ENCODE results near the gene IYD. TPM values are rescaled to one million over a fixed set of nuclear protein-coding genes. Genes with fewer than 3 reads are reported as not detected.

IYD gene
- total and polyA plus RNA-seq, 9 of the 15 experiments (the other 6 are each of a cell fraction or from before 2014, with no cell fraction given), result not detected

GRCh38 chr6:150333585-150333941, 35.2 kb upstream of the IYD start (continued):
- TF ChIP-seq TFAP4 (CRISPR knock-in tag; IDR thresholded peaks at IDR 0.05; ENCODE audit: borderline replicate concordance) (no peak), ZNF766 (CRISPR knock-in tag; conservative IDR thresholded peaks at IDR 0.05) (peak; percentile 52; the same call in 1 of the 2 replicates)

GRCh38 chr6:150334790-150335783, 33.7 kb upstream of the IYD start:
- Histone ChIP-seq H3K4me1 (replicated peaks in 1 of 2; ENCODE audit: control insufficient read depth in 2 of 2, insufficient read depth in 2 of 2, low read length in 2 of 2) (peaks cover 8 to 13% of the 10 kb centered on the region in 2 experiments; a peak in 3 of 5 replicates), H3K9me3 (replicated peaks; ENCODE audit: control insufficient read depth, insufficient read depth, low read depth, low read length) (no peaks in the 10 kb centered on the region), H4K20me1 (replicated peaks; ENCODE audit: control insufficient read depth, insufficient read depth, low read length) (no peaks in the 10 kb centered on the region), H3K9me1 (ENCODE audit: control insufficient read depth, insufficient read depth, low read length) (no peaks in the 10 kb centered on the region), H3K79me2 (ENCODE audit: control insufficient read depth, insufficient read depth, low read length) (no peaks in the 10 kb centered on the region), H3K4me3 (no peak overlapping the region), H3K9ac (ENCODE audit: insufficient read depth in 1 of 2, low read depth in 2 of 2, low read length in 2 of 2) (no peak overlapping the region), H3K27ac (ENCODE audit: extremely low read depth, low read depth, low read length) (no peak overlapping the region), H2AFZ (ENCODE audit: low read depth, low read length) (peak overlapping the region; percentile 41), H3K4me2 (ENCODE audit: insufficient read depth, low read length) (no peak overlapping the region), H3K27me3 (ENCODE audit: control insufficient read depth in 2 of 2, insufficient read depth in 2 of 2, low read length in 2 of 2) (no peaks in the 10 kb centered on the region), H3K36me3 (ENCODE audit: control insufficient read depth, insufficient read depth, low read length) (no peaks in the 10 kb centered on the region)
- ATAC-seq (peak; percentile 77), FAIRE-seq (peak; percentile 92), DNase-seq (ENCODE audit: extremely low read depth in 1 of 4, low spot score in 3 of 4) (peak; percentile 69 to 84 (median 75))
- ChIA-PET CTCF (ENCODE audit: low intra/inter-chr PET ratio) (interaction anchor here (0.5 to 3.9 kb wide), 8 partner anchors 67 to 401 kb away, joined by 3 to 47 read pairs (median 5); partner anchors contain the start of gene ULBP3), POLR2A (interaction anchor here (0.7 kb wide), 1 partner anchor 32 kb away, joined by 3 read pairs; no protein-coding TSS in a partner anchor)
- intact Hi-C loops (cut with micrococcal nuclease) (loop anchor here (1.0 to 2.0 kb wide), 4 partner anchors 67 to 255 kb away; no protein-coding TSS in a partner anchor), in situ Hi-C loops (cut with MboI) (loop anchor here (5.0 kb wide), 1 partner anchor 253 kb away; no protein-coding TSS in a partner anchor)
- BruUV-seq (replicated peaks), result no TSS peak
- WGBS (ENCODE audit: insufficient coverage, low coverage, missing lambda C conversion rate), result 33% methylated on average over 7 of the region's 7 CpGs
- TF ChIP-seq CBX3 (IDR thresholded peaks at IDR 0.05; ENCODE audit: borderline replicate concordance in 1 of 2, low read length in 2 of 2) (peak in 1 of 2 experiments; percentile 61; a peak in 1 of 3 replicates), BRD9 (IDR thresholded peaks at IDR 0.05; ENCODE audit: low read depth, partially characterized antibody) (peak; percentile 26), FOXM1 (IDR thresholded peaks at IDR 0.05; ENCODE audit: low read depth) (no peak), FOXM1 (CRISPR knock-in tag; IDR thresholded peaks at IDR 0.05; ENCODE audit: low read depth) (no peak), FOXK2 (conservative IDR thresholded peaks at IDR 0.05 in 1 of 2, IDR thresholded peaks at IDR 0.05 in 1 of 2; ENCODE audit: low read depth in 2 of 2) (peak in 1 of 2 experiments; percentile 42; a peak in 1 of 4 replicates), POLR2H (tag; IDR thresholded peaks at IDR 0.05; ENCODE audit: low read depth) (peak; percentile 15; the same call in 1 of the 2 replicates), HLTF (IDR thresholded peaks at IDR 0.05) (peak; percentile 86; the same call in 1 of the 2 replicates), GATAD2A (IDR thresholded peaks at IDR 0.05) (no peak), CTBP1 (IDR thresholded peaks at IDR 0.05; ENCODE audit: borderline replicate concordance) (0 out of 2 replicates have a peak, but pooled peaks have one; percentile 12), IRF9 (tag; IDR thresholded peaks at IDR 0.05) (peak; percentile 39; the same call in 1 of the 2 replicates), RNF2 (IDR thresholded peaks at IDR 0.05) (no peak)
- TF ChIP-seq, protein P1, sequence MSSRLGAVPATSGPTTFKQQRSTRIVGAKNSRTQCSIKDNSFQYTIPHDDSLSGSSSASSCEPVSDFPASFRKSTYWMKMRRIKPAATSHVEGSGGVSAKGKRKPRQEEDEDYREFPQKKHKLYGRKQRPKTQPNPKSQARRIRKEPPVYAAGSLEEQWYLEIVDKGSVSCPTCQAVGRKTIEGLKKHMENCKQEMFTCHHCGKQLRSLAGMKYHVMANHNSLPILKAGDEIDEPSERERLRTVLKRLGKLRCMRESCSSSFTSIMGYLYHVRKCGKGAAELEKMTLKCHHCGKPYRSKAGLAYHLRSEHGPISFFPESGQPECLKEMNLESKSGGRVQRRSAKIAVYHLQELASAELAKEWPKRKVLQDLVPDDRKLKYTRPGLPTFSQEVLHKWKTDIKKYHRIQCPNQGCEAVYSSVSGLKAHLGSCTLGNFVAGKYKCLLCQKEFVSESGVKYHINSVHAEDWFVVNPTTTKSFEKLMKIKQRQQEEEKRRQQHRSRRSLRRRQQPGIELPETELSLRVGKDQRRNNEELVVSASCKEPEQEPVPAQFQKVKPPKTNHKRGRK (tag; IDR thresholded peaks at IDR 0.05), result peak; percentile 91
- TF ChIP-seq, protein P2, sequence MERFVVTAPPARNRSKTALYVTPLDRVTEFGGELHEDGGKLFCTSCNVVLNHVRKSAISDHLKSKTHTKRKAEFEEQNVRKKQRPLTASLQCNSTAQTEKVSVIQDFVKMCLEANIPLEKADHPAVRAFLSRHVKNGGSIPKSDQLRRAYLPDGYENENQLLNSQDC (CRISPR knock-in tag; IDR thresholded peaks at IDR 0.05), result no peak

Data from K562 (cell line).